Parathyroid adenoma (tissue), 2 donors: ENCODE data around the gene PLPPR3.
A peak's percentile ranks its signal among the peaks of the same experiment; 100 is the strongest.

Experiments used
- H2AFZ ChIP-seq: fragments of 300-600 bp; sonication (generic); one replicate; pipeline ENCODE4 v1.7.0; 2017; ENCODE audit warnings: antibody characterized with exemption, mild to moderate bottlenecking
- H3K27ac ChIP-seq: fragments of 300-600 bp; sonication (generic); one replicate; pipeline ENCODE4 v1.7.0; 2017
- H3K27me3 ChIP-seq: fragments of 300-600 bp; sonication (generic); one replicate; pipeline ENCODE4 v1.7.0; 2017; ENCODE audit warnings: low read length; ENCODE audit not compliant: control insufficient read depth, insufficient read depth
- H3K36me3 ChIP-seq: fragments of 300-600 bp; sonication (generic); one replicate; pipeline ENCODE4 v1.7.0; 2017; ENCODE audit warnings: low read length; ENCODE audit not compliant: control insufficient read depth, insufficient read depth
- H3K4me1 ChIP-seq: fragments of 300-600 bp; sonication (generic); one replicate; pipeline ENCODE4 v1.7.0; 2017; ENCODE audit warnings: control low read depth
- H3K4me2 ChIP-seq: fragments of 300-600 bp; sonication (generic); one replicate; pipeline ENCODE4 v1.7.0; 2017; ENCODE audit warnings: low read length
- H3K4me3 ChIP-seq: fragments of 300-600 bp; sonication (generic); one replicate; pipeline ENCODE4 v1.7.0; 2017; ENCODE audit warnings: low read depth, low read length
- H3K79me2 ChIP-seq: fragments of 300-600 bp; sonication (generic); one replicate; pipeline ENCODE4 v1.7.0; 2017; ENCODE audit warnings: control low read depth
- H3K9ac ChIP-seq: fragments of 300-600 bp; sonication (generic); one replicate; pipeline ENCODE4 v1.7.0; 2017; ENCODE audit warnings: mild to moderate bottlenecking
- H3K9me3 ChIP-seq: fragments of 300-600 bp; sonication (generic); one replicate; pipeline ENCODE4 v1.7.0; 2017; ENCODE audit warnings: low read length; ENCODE audit not compliant: control insufficient read depth
- TF ChIP-seq, protein P1 (sequence below): fragments of 300-600 bp; sonication (generic); IDR thresholded peaks from one replicate; pipeline ENCODE4 v1.7.0; 2017; ENCODE audit warnings: antibody characterized with exemption, mild to moderate bottlenecking
- donor health status: primary hyperparathyroidism.

The PLPPR3 gene

DNA sequence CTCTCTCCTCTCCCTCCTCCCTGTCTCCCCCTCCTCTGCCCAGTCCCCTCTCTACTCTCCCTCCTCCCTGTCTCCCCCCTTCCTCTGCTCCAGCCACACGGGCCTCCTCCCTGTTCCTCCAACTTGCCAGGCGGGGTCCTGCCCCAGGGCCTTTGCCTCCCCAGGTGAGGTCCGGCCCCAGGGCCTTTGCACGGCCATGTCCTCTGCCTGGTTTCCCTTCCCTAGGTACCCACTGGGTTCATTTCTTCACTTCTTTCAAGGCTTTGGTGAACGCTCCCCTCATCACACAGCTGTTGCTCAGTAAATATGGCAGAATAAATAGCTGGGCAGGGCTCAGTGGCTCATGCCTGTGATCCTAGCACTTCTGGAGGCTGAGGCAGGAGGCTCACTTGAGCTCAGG is 49.7 kb downstream of the PLPPR3 start:
- no peak overlapping the region for H2AFZ ChIP-seq
- H3K36me3 ChIP-seq = no peaks in the 10 kb centered on the region
- H3K4me2 ChIP-seq = no peak overlapping the region
- H3K9me3 ChIP-seq = no peaks in the 10 kb centered on the region
- no peaks in the 10 kb centered on the region for H3K27me3 ChIP-seq
- H3K9ac ChIP-seq = no peak overlapping the region
- no peak overlapping the region for H3K4me3 ChIP-seq
- peaks cover 6% of the 10 kb centered on the region for H3K4me1 ChIP-seq
- no peaks in the 10 kb centered on the region for H3K79me2 ChIP-seq
- TF ChIP-seq, protein P1, sequence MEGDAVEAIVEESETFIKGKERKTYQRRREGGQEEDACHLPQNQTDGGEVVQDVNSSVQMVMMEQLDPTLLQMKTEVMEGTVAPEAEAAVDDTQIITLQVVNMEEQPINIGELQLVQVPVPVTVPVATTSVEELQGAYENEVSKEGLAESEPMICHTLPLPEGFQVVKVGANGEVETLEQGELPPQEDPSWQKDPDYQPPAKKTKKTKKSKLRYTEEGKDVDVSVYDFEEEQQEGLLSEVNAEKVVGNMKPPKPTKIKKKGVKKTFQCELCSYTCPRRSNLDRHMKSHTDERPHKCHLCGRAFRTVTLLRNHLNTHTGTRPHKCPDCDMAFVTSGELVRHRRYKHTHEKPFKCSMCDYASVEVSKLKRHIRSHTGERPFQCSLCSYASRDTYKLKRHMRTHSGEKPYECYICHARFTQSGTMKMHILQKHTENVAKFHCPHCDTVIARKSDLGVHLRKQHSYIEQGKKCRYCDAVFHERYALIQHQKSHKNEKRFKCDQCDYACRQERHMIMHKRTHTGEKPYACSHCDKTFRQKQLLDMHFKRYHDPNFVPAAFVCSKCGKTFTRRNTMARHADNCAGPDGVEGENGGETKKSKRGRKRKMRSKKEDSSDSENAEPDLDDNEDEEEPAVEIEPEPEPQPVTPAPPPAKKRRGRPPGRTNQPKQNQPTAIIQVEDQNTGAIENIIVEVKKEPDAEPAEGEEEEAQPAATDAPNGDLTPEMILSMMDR = no peak
- no peak overlapping the region for H3K27ac ChIP-seq

DNA sequence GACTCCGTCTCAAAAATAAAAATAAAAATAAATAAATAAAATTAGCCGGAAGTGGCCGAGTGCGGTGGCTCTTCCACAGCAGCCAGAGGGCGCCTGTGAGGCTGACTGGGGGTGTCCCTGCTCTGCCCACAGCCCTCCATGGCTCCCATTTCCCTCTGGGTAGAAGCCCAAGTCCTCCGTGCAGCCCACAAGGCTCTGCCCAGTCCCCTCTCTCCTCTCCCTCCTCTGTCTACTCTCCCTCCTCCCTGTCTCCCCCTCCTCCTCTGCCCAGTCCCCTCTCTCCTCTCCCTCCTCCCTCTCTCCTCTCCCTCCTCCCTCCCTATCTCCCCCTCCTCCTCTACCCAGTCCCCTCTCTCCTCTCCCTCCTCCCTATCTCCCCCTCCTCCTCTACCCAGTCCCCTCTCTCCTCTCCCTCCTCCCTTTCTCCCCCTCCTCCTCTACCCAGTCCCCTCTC is 50.4 kb downstream of the PLPPR3 start:
- no peak overlapping the region for H3K27ac ChIP-seq
- H3K4me2 ChIP-seq = no peak overlapping the region
- no peaks in the 10 kb centered on the region for H3K79me2 ChIP-seq
- H3K36me3 ChIP-seq = no peaks in the 10 kb centered on the region
- no peaks in the 10 kb centered on the region for H3K9me3 ChIP-seq
- TF ChIP-seq, protein P1 = peak; percentile 54
- H3K4me3 ChIP-seq = no peak overlapping the region
- no peaks in the 10 kb centered on the region for H3K27me3 ChIP-seq
- H3K4me1 ChIP-seq = peaks cover 6% of the 10 kb centered on the region
- no peak overlapping the region for H3K9ac ChIP-seq
- no peak overlapping the region for H2AFZ ChIP-seq

DNA sequence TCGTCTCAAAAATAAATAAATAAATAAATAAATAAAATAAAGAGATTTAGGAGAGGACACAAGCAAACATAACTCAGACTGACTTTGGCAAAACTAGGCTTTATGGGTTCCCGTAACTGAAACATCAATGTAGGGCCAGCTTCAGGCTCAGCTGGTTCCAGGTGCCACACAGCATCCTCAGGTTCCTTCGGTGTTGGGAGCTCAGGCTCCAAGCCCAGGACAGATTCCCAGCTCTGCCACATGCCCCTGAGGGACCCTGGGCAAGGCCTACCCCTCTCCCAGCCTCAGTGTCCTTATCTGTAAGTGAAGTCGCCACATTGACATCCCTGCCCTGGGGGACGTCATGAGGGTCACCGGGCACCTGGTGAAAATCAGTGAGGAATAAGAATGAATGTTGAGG is 52.1 kb downstream of the PLPPR3 start:
- no peaks in the 10 kb centered on the region for H3K9me3 ChIP-seq

DNA sequence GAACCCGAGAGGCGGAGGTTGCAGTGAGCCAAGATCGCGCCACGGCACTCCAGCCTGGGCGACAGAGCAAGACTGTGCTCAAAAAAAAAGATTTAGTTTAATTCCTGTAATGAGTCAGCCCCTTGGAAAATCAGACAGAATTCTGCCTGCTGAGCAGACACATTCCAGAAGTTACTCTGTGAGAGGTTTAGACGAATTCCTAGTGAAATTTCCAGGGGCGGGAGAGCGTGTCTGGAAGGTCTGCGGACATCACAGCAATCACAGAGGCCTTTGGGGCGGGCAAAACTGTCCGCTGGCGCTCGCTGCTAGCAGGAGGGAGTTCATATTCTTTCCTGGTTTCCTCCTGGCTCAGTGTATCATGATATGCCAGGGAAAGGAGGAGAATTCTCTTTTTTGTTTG is 53.3 kb downstream of the PLPPR3 start:
- no peaks in the 10 kb centered on the region for H3K27me3 ChIP-seq
- H3K79me2 ChIP-seq = no peaks in the 10 kb centered on the region
- no peak overlapping the region for H3K4me2 ChIP-seq
- H3K27ac ChIP-seq = no peak overlapping the region
- no peaks in the 10 kb centered on the region for H3K36me3 ChIP-seq
- H3K9me3 ChIP-seq = no peaks in the 10 kb centered on the region
- H3K4me3 ChIP-seq = no peak overlapping the region
- H3K9ac ChIP-seq = no peak overlapping the region
- no peak overlapping the region for H2AFZ ChIP-seq
- peaks cover 6% of the 10 kb centered on the region for H3K4me1 ChIP-seq
- TF ChIP-seq, protein P1 = no peak

More for the DNA sequence above, 52.1 kb downstream of the PLPPR3 start:
- no peak overlapping the region for H3K4me3 ChIP-seq
- TF ChIP-seq, protein P1 = no peak
- H3K9ac ChIP-seq = no peak overlapping the region
- H3K4me1 ChIP-seq = peaks cover 6% of the 10 kb centered on the region
- no peak overlapping the region for H2AFZ ChIP-seq
- no peaks in the 10 kb centered on the region for H3K36me3 ChIP-seq
- no peaks in the 10 kb centered on the region for H3K79me2 ChIP-seq
- no peak overlapping the region for H3K4me2 ChIP-seq
- no peaks in the 10 kb centered on the region for H3K27me3 ChIP-seq
- no peak overlapping the region for H3K27ac ChIP-seq

DNA sequence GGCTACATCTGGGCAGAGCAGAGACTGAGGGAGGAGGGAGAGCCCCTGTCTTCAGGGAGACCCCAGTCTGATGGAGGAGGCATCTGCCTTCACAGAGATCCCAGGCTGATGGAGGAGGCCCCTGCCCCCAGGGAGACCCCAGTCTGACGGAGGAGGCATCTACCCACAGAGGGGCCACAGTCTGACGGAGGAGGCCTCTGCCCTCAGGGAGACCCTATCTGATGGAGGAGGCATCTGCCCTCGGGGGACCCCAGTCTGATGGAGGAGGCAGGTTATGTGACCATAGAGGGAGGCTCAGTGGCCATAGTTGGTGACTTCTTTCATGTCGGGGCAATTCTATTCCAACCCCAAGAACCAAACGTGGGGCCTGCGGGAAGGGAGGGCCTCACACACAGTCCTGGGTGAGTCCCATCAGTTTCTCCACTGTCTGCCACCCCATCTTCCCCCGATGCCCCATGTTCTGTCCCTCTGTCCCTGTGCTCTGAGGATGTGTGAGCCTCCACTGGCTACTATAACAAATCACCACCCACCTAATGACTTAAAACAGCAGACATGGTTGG is 56.5 kb downstream of the PLPPR3 start:
- Histone ChIP-seq H3K79me2 (no peaks in the 10 kb centered on the region), H2AFZ (no peak overlapping the region), H3K9ac (no peak overlapping the region), H3K27me3 (no peaks in the 10 kb centered on the region), H3K27ac (no peak overlapping the region), H3K4me1 (no peaks in the 10 kb centered on the region), H3K4me3 (no peak overlapping the region), H3K9me3 (no peaks in the 10 kb centered on the region), H3K36me3 (no peaks in the 10 kb centered on the region), H3K4me2 (no peak overlapping the region)
- TF ChIP-seq, protein P1 = no peak
